Hematopoietic multipotent progenitor cell treated with erythropoietin and hydrocortisone succinate and interleukin-3 and kit ligand, for 4 days (in vitro differentiated cells): ENCODE data around the gene BMAL2.

Experiments
- DNase-seq: peaks from one replicate; pipeline ENCODE4 v3.0.0-alpha.2; 2015

The BMAL2 gene

GRCh38 chr12:27332714-27333402 lies at the start of gene BMAL2:
Gene BMAL2, plus strand, starts transcription at chr12:27332836. Its CDS starts 237 bp downstream, at chr12:27333073.
- DNase-seq = peak; percentile 71

GRCh38 chr12:27284021-27284420 lies 48.6 kb upstream of the BMAL2 start:
- DNase-seq = no peak

GRCh38 chr12:27284751-27285150 lies 47.9 kb upstream of the BMAL2 start:
- DNase-seq = no peak

- no peak for DNase-seq
These were observed 47.2 kb upstream of the BMAL2 start for GRCh38 chr12:27285403-27285802.

GRCh38 chr12:27289414-27289813 lies 43.2 kb upstream of the BMAL2 start:
- DNase-seq = no peak

GRCh38 chr12:27290501-27291168 lies 42.0 kb upstream of the BMAL2 start:
- DNase-seq = no peak

GRCh38 chr12:27291862-27292261 lies 40.8 kb upstream of the BMAL2 start:
- DNase-seq = no peak

GRCh38 chr12:27292718-27293117 lies 39.9 kb upstream of the BMAL2 start:
- DNase-seq = no peak

GRCh38 chr12:27293463-27293862 lies 39.2 kb upstream of the BMAL2 start:
- DNase-seq = no peak

- no peak for DNase-seq
These were observed 36.0 kb upstream of the BMAL2 start for GRCh38 chr12:27296674-27297073.

GRCh38 chr12:27297566-27297965 lies 35.1 kb upstream of the BMAL2 start:
- DNase-seq = no peak

- DNase-seq = no peak
These were observed 33.5 kb upstream of the BMAL2 start for GRCh38 chr12:27299102-27299501.

GRCh38 chr12:27300226-27300625 lies 32.4 kb upstream of the BMAL2 start:
- DNase-seq = no peak

- DNase-seq = no peak
These were observed 29.2 kb upstream of the BMAL2 start for GRCh38 chr12:27303139-27304111.

GRCh38 chr12:27304856-27305255 lies 27.8 kb upstream of the BMAL2 start:
- peak; percentile 39 for DNase-seq

- peak; percentile 82 for DNase-seq
These were observed 26.8 kb upstream of the BMAL2 start for GRCh38 chr12:27305673-27306456.

GRCh38 chr12:27309293-27309994 lies 23.2 kb upstream of the BMAL2 start:
- no peak for DNase-seq

- no peak for DNase-seq
These were observed 22.7 kb upstream of the BMAL2 start for GRCh38 chr12:27309995-27310315.

GRCh38 chr12:27316947-27317346 lies 15.7 kb upstream of the BMAL2 start:
- no peak for DNase-seq

- DNase-seq = no peak
These were observed 13.2 kb upstream of the BMAL2 start for GRCh38 chr12:27319409-27319808.

GRCh38 chr12:27319848-27320247 lies 12.8 kb upstream of the BMAL2 start:
- no peak for DNase-seq

- no peak for DNase-seq
These were observed 8.1 kb upstream of the BMAL2 start for GRCh38 chr12:27324530-27324929.
